Measurements from ENCODE around the gene PHEX.

DNA sequence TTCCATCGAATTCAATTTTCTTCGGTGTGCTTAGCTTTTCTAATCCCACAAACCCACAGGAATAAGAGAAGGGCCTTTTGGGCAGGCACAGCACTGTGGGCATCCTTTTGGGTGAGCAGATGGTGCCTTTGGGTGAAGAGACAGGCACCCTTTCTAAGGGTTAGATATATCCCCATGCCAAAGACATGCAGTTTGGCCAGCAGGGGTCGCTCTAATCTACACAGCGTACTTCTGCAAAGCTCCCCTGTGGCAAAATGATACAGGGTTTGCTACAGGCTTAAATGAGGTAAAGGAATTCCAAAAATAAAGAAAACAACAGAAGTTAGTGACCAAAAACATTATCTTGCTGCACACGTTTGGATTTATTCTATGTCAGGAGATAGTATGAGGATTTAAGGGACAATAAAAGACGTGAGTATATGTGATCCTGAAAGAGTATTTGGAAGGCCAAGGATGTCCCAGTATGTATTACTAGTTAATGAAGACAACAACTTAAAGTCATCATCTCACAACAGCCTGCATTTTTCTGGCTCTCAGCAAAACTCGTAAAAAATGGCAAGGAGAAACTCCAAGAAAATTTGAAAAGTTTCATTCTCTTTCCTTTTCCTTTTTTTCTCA, 49.5 kb downstream of the PHEX start:
- TF ChIP-seq, protein P1, sequence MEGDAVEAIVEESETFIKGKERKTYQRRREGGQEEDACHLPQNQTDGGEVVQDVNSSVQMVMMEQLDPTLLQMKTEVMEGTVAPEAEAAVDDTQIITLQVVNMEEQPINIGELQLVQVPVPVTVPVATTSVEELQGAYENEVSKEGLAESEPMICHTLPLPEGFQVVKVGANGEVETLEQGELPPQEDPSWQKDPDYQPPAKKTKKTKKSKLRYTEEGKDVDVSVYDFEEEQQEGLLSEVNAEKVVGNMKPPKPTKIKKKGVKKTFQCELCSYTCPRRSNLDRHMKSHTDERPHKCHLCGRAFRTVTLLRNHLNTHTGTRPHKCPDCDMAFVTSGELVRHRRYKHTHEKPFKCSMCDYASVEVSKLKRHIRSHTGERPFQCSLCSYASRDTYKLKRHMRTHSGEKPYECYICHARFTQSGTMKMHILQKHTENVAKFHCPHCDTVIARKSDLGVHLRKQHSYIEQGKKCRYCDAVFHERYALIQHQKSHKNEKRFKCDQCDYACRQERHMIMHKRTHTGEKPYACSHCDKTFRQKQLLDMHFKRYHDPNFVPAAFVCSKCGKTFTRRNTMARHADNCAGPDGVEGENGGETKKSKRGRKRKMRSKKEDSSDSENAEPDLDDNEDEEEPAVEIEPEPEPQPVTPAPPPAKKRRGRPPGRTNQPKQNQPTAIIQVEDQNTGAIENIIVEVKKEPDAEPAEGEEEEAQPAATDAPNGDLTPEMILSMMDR (IDR thresholded peaks at IDR 0.05) = peak; percentile 68
- no peak for TF ChIP-seq ZFX (IDR thresholded peaks at IDR 0.05; ENCODE audit: borderline replicate concordance)
